HL-60 (cell line): ENCODE results near the gene AGBL3.

ENCODE experiments used
- DNase-seq, 2 experiments: peaks; one replicate each; pipeline ENCODE4 v3.0.0-alpha.2; 2010 to 2020; ENCODE audit warnings: low read depth in 1 of 2, low spot score in 1 of 2
- H3K27ac ChIP-seq: fragments of 250-450 bp; sonication (Bioruptor Pico); replicated peaks from 2 replicates; pipeline ENCODE4 v1.5.1; 2020; ENCODE audit warnings: mild to moderate bottlenecking, moderate library complexity
- H3K27me3 ChIP-seq: fragments of 250-450 bp; sonication (Bioruptor Pico); 2 replicates; pipeline ENCODE4 v1.5.1; 2021; ENCODE audit warnings: mild to moderate bottlenecking, moderate library complexity; ENCODE audit not compliant: insufficient read depth, poor library complexity, severe bottlenecking
- H3K4me3 ChIP-seq: replicated peaks from 2 replicates; pipeline ENCODE4 v1.5.1; 2011; ENCODE audit warnings: mild to moderate bottlenecking, control low read depth, low read length; ENCODE audit not compliant: insufficient read depth
- GABPA ChIP-seq: IDR thresholded peaks from 2 replicates; pipeline ENCODE4 v1.6.1; 2012; ENCODE audit warnings: low read depth
- POLR2AphosphoS5 ChIP-seq: IDR thresholded peaks from 2 replicates; pipeline ENCODE4 v1.6.1; 2012; ENCODE audit warnings: low read depth
- SPI1 ChIP-seq: IDR thresholded peaks from 2 replicates; pipeline ENCODE4 v1.6.1; 2012; ENCODE audit warnings: low read depth, mild to moderate bottlenecking, borderline replicate concordance
- TF ChIP-seq, protein P1 (sequence below): IDR thresholded peaks from 2 replicates; pipeline ENCODE4 v1.6.1; 2012; ENCODE audit warnings: low read depth; ENCODE audit not compliant: insufficient replicate concordance
- TF ChIP-seq, protein P2 (sequence below): IDR thresholded peaks from one replicate; pipeline ENCODE4 v1.5.1; 2011; ENCODE audit warnings: low read length, control low read depth, inconsistent platforms; ENCODE audit not compliant: insufficient read depth

AGBL3 gene

DNA sequence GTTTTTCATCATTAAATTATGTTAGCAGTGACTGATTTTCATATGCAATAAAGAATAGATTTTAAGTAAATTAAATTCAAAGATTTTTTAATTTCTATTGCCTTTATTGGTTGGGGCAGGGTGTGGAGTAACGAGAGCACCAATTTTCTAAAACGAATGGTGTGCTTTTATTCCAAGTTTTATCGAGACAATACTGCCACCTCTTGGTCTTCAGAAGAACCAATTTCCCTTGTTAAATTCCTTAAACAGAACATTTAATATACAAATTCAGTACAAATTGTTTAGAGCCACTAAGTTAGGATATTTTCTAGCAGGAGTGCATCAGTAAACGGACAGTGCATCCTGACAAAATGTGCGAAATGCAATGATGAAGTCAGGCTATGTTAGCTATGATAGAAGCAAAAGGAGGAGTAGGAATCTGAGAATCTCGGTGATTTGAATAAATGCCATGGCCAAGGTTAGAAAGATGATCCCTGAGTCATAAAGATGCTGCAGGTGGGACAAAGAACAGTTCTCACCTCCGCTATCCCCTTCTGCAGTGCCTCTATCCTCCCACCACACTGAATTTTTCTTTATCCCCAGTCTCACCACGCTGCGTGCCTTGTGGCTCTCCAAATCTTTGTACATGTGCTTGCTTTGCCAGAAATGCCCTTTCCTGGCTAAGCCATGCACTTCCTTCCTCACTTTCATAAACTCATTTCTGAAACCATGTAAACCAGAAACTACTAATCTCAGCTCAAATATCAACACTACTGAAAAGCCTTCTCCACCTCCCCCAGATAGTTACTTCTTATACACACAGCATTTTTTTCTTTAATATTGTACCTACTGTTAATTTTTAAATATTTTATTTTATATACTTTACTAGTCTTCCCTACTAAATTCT, 31.9 kb upstream of the AGBL3 start:
- Histone ChIP-seq H3K4me3 (no peak overlapping the region), H3K27ac (no peak overlapping the region), H3K27me3 (no peaks in the 10 kb centered on the region)
- TF ChIP-seq, protein P1, sequence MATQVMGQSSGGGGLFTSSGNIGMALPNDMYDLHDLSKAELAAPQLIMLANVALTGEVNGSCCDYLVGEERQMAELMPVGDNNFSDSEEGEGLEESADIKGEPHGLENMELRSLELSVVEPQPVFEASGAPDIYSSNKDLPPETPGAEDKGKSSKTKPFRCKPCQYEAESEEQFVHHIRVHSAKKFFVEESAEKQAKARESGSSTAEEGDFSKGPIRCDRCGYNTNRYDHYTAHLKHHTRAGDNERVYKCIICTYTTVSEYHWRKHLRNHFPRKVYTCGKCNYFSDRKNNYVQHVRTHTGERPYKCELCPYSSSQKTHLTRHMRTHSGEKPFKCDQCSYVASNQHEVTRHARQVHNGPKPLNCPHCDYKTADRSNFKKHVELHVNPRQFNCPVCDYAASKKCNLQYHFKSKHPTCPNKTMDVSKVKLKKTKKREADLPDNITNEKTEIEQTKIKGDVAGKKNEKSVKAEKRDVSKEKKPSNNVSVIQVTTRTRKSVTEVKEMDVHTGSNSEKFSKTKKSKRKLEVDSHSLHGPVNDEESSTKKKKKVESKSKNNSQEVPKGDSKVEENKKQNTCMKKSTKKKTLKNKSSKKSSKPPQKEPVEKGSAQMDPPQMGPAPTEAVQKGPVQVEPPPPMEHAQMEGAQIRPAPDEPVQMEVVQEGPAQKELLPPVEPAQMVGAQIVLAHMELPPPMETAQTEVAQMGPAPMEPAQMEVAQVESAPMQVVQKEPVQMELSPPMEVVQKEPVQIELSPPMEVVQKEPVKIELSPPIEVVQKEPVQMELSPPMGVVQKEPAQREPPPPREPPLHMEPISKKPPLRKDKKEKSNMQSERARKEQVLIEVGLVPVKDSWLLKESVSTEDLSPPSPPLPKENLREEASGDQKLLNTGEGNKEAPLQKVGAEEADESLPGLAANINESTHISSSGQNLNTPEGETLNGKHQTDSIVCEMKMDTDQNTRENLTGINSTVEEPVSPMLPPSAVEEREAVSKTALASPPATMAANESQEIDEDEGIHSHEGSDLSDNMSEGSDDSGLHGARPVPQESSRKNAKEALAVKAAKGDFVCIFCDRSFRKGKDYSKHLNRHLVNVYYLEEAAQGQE = no peak
- no peak for TF ChIP-seq GABPA
- TF ChIP-seq, protein P2, sequence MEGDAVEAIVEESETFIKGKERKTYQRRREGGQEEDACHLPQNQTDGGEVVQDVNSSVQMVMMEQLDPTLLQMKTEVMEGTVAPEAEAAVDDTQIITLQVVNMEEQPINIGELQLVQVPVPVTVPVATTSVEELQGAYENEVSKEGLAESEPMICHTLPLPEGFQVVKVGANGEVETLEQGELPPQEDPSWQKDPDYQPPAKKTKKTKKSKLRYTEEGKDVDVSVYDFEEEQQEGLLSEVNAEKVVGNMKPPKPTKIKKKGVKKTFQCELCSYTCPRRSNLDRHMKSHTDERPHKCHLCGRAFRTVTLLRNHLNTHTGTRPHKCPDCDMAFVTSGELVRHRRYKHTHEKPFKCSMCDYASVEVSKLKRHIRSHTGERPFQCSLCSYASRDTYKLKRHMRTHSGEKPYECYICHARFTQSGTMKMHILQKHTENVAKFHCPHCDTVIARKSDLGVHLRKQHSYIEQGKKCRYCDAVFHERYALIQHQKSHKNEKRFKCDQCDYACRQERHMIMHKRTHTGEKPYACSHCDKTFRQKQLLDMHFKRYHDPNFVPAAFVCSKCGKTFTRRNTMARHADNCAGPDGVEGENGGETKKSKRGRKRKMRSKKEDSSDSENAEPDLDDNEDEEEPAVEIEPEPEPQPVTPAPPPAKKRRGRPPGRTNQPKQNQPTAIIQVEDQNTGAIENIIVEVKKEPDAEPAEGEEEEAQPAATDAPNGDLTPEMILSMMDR = peak; percentile 15
- DNase-seq = no peak

DNA sequence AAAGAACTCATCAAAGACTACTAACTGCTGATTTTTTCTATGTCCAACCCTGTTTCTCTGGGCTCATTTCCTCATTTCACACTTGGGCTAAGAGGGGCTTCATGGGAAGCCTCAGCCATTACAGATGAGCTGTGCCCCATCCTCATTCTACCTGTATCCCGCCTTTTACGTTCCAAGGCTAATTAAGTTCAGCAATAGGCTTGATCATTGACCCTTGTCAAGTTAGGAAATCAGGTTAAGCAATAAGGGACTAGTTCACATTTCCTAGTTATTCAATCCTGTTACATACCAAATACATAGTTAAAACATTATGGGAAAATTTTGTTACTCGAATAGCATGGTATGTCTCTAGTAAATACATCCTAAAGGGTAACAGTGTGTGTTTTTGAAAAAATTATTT, 29.3 kb upstream of the AGBL3 start:
- Histone ChIP-seq H3K27me3 (no peaks in the 10 kb centered on the region), H3K4me3 (no peak overlapping the region), H3K27ac (no peak overlapping the region)
- DNase-seq = no peak
- TF ChIP-seq, protein P1 = no peak
- TF ChIP-seq POLR2AphosphoS5 = no peak
- no peak for TF ChIP-seq GABPA
- no peak for TF ChIP-seq SPI1
- TF ChIP-seq, protein P2 = no peak

DNA sequence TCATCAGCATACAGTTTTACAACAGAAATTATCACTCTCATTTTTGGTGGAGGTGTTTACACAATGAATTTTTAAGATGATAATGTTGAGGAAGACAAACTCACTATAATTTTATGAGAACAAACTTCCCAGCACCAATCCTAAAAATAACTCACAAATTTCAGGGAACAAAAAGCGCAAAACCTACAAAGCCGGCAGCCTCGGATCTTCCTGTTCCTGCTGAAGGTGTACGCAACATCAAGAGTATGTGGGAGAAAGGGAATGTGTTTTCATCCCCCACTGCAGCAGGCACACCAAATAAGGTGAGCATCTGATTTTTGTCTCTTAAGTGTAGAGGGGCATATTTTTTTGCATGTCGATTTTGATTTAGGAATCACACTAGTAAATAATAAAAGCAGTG, 26.5 kb upstream of the AGBL3 start:
- Histone ChIP-seq H3K4me3 (no peak overlapping the region), H3K27me3 (no peaks in the 10 kb centered on the region), H3K27ac (no peak overlapping the region)
- DNase-seq = no peak
- TF ChIP-seq, protein P2 = no peak
- TF ChIP-seq POLR2AphosphoS5 (no peak), SPI1 (no peak), GABPA (no peak)
- TF ChIP-seq, protein P1 = no peak
